HG02870 (cell line): Measurements from ENCODE around the gene COL12A1.

ENCODE experiments used
- ATAC-seq: cut with Tn5 transposase; IDR thresholded peaks from one replicate; pipeline ENCODE4 v1.9.1; 2021; ENCODE audit warnings: mild to moderate bottlenecking, moderate library complexity; ENCODE audit not compliant: unreplicated experiment

The COL12A1 gene

GRCh38 chr6:75049308-75049707 is 156.5 kb downstream of the COL12A1 start:
- no peak for ATAC-seq

GRCh38 chr6:75044846-75045245 is 161.0 kb downstream of the COL12A1 start:
- ATAC-seq = no peak

- ATAC-seq = no peak
These were observed 164.5 kb downstream of the COL12A1 start for GRCh38 chr6:75041381-75041780.
